Measurements from ENCODE around the gene NFYA. TPM values are rescaled to one million over a fixed set of nuclear protein-coding genes. Genes with fewer than 3 reads are reported as not detected.
A peak's percentile ranks its signal among the peaks of the same experiment; 100 is the strongest.

NFYA gene
- total and polyA plus RNA-seq, 2 of the 13 experiments (the other 11 are each of a cell fraction or from before 2014, with no cell fraction given), result 16.0 to 22.9 TPM

DNA sequence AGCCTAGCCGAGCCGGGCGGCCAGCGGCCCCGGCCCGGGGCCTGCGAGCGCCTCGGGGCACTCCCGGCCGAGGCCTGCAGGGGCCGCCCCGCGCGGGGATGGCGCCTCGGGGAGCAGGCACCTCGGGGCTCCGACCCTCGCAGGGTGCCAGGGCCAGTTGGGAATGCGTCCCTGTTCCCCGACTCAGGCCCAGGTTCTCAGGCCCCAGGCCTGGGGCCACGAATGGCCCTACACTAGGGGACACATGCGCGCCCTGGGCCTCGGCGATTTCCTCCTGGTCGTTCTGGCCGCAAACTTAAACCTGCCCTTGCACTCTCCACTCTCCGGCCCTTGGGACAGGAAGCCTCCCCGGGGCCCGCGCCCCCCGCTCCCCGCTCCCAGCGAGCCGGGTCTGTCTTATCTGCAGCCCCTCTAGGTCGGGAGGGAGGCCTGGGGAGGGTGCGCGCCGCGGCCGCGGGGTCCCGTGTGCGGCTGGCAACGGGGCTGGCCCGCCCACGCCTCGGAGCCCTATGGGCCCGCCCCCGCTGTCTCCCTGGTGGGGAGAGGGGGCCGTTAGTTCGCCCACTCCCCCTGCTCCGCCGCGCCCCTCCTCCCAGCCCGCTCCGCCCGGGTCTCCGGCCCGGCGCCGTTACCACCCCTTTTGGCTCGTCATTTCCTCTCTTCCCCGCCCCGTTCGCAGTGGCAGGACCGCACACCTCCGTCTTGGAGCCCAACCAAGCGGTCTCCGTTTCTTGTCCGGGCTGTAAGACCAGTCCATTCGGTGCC lies 611 bp downstream of the NFYA start (continued):
- TF ChIP-seq ZNF710 (CRISPR knock-in tag; IDR thresholded peaks at IDR 0.05; ENCODE audit: borderline replicate concordance) (peak; percentile 37; the same call in 1 of the 2 replicates), CHCHD3 (CRISPR knock-in tag; IDR thresholded peaks at IDR 0.05) (no peak), SMAD9 (CRISPR knock-in tag; IDR thresholded peaks at IDR 0.05) (no peak), ZBTB43 (CRISPR knock-in tag; conservative IDR thresholded peaks at IDR 0.05) (no peak; the same call in 1 of the 2 replicates), PCBP2 (optimal IDR thresholded peaks at IDR 0.05; ENCODE audit: low read depth, low read length, poor library complexity, severe bottlenecking) (no peak), ZNF790 (CRISPR knock-in tag; IDR thresholded peaks at IDR 0.05; ENCODE audit: borderline replicate concordance) (no peak), GRHL1 (CRISPR knock-in tag; conservative IDR thresholded peaks at IDR 0.05) (no peak), CREBL2 (CRISPR knock-in tag; IDR thresholded peaks at IDR 0.05; ENCODE audit: borderline replicate concordance) (no peak), SMYD3 (CRISPR knock-in tag; IDR thresholded peaks at IDR 0.05) (no peak; the same call in 1 of the 2 replicates), SALL2 (CRISPR knock-in tag; IDR thresholded peaks at IDR 0.05) (peak; percentile 79), ZNF770 (CRISPR knock-in tag; IDR thresholded peaks at IDR 0.05) (no peak; the same call in 1 of the 2 replicates), RNF219 (CRISPR knock-in tag; IDR thresholded peaks at IDR 0.05) (no peak; the same call in 1 of the 2 replicates), EP300 (IDR thresholded peaks at IDR 0.05; ENCODE audit: low read depth in 2 of 2, low read length in 2 of 2) (peak in 1 of 2 experiments; percentile 4; a peak in 1 of 4 replicates), EP300 (CRISPR knock-in tag; IDR thresholded peaks at IDR 0.05; ENCODE audit: borderline replicate concordance) (no peak), ZSCAN30 (CRISPR knock-in tag; IDR thresholded peaks at IDR 0.05) (no peak)
